Measurements from ENCODE around the gene TRIM62.
"Not testable (repeated sequence)": the region's sequence is repeated elsewhere in the genome, so short reads cannot be mapped to it uniquely, and the experiment has no call there.

TRIM62 gene

DNA sequence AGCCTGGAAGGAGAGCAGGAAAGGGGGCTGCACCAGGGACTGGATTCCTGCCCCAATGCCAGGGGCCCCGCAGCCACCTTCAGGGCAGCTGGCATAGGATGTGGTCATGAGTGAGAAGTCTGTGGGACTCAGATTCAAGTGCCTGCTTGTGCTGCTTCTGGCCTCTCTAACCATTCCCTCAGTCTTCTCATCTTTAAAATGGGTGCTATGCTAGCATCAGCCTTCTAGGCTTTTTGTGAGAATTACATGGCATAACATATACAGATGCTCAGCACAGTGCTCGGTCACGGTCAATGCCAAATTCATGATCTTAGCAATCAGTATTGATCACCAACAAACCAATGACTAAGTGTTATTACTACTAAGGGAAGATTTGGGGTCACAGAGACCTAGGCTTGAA is 23.5 kb downstream of the TRIM62 start:
- DNase-seq, result no peak

GRCh38 chr1:33157131-33157530 is 24.7 kb downstream of the TRIM62 start:
- no peak for DNase-seq

GRCh38 chr1:33155877-33156538 is 25.8 kb downstream of the TRIM62 start:
- DNase-seq, result no peak

DNA sequence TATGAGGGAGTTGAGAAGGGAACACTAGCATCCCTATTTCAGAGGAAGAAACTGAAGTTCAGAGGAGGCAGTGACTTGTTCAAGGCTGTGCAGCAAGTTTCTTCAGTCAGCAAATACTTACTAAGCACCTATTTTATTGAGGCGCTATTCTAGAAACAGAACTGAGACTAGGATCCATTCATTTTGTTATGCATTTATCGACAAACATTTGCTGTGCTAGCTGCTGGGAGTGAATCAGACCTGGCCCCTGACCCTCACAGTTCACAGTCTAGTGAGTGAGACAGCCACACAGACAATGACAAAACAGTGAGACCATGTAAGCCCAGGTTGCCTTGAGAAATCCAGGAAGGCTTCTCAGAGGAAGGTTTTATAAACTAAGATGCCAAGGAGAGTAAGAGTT is 28.2 kb downstream of the TRIM62 start:
- DNase-seq, result no peak

DNA sequence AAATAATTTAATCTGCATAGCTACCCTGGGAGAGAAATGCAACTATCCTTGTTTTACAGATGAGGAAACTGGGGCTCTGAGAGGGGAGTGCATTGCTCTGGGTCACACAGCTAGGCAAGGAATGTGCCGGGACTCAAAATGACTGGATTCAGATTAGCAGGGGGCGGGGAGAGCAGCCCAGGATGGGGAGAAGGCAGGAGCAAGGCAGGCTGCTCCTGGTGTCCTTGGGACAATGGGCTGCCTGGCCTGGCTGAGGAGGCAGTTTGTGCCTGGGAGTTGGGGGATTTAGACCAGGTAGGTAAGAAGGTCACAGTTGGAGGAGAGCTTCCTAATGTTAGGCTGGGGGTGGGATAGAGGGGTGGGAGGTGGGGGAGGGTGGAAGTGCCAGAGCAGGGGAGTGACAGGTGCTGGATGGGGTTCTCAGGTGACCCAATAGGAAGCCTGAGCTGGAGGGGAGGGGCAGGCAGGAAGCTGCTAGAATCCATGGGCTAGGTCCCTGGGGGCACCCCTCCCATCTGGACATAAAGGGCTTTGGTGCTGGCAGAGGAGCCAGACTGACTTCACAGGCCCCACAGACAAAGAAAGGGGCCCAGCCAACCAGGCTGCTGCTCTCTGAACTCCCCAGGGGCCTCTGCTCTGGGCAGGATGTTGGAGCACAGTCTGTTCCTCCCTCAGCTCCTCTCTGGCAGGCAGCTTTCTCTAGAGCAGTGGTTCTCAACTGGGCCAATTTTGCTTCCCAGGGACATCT is 29.0 kb downstream of the TRIM62 start:
- DNase-seq, result no peak

DNA sequence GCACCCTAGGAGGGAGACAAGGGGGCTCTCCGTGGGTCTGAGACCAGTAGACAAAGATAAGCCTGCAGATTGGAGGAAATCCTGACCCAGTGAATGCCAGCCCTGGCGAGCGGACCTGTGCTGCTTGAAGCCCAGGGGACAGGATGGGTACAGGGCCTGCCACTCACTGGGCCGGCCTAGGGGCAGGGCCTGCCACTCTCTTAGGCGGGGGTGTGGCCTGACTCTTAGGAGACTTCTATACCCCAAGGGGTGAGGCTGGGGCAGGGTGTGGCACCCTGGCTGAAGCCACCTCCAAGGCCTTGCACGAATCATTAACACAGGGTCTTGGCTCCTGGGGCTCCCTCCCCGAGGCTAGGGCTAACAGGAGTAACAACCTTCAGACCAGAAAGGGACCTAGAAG is 30.7 kb downstream of the TRIM62 start:
- DNase-seq, result no peak

- DNase-seq, result no peak
Observed at GRCh38 chr1:33150522-33150921, 31.3 kb downstream of the TRIM62 start.

DNA sequence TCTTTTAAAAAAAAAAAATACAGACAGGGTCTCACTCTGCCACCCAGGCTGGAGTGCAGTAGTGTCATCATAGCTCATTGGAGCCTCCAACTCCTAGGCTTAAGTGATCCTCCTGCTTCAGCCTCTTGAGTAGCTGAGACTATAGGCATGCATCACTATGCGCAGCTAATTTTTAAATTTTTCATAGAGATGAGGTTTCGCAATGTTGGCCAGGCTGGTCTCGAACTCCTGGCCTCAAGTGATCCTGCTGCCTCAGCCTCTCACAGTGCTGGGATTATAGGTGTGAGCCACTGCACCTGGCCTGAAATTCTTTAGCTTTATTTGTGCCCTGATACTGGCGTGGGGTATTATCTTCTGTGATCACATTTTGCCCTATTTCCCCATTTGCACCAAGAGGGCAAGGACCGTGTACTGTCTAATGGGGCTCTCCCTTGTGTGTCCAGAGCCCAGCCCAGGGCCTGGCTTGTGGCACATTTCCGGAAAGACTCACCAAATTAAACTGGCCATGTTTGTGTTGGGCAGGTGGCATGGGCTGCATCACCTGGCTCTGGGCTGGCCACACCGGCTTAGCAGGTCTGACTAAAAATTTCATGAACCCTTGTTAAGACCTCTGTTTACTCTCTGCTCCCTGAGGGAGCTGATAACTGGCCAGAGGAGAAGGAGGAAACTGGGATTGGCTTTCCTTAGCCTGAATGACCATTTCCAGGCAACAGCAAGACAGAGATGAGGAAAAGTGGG is 32.2 kb downstream of the TRIM62 start:
- no peak for DNase-seq

DNA sequence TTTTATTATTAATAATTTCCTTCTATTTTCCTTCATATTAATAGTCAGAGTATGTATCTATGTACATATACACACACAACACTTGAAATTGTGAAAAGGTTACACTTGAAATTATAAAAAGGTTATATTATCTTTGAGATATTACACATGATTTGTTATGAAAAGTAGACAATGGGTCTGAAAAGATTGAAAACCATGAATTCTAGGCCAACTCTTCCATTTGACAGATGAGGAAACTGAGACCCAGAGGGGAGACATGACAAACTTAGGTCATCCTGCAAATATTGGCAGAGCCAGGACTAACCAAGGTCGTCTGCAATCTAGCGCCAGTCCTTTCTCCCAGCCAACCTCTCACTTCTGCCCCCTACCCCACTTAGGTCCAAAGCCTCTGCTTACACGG is 33.2 kb downstream of the TRIM62 start:
- no peak for DNase-seq

GRCh38 chr1:33147997-33148314 is 33.9 kb downstream of the TRIM62 start:
- no peak for DNase-seq

GRCh38 chr1:33147275-33147996 is 34.4 kb downstream of the TRIM62 start:
- no peak for DNase-seq

- DNase-seq, result no peak
Observed at GRCh38 chr1:33146003-33146402, 35.8 kb downstream of the TRIM62 start.

GRCh38 chr1:33143698-33144097 is 38.1 kb downstream of the TRIM62 start:
- DNase-seq, result no peak

- DNase-seq, result peak; percentile 68
Observed at GRCh38 chr1:33143176-33143575, 38.7 kb downstream of the TRIM62 start.

DNA sequence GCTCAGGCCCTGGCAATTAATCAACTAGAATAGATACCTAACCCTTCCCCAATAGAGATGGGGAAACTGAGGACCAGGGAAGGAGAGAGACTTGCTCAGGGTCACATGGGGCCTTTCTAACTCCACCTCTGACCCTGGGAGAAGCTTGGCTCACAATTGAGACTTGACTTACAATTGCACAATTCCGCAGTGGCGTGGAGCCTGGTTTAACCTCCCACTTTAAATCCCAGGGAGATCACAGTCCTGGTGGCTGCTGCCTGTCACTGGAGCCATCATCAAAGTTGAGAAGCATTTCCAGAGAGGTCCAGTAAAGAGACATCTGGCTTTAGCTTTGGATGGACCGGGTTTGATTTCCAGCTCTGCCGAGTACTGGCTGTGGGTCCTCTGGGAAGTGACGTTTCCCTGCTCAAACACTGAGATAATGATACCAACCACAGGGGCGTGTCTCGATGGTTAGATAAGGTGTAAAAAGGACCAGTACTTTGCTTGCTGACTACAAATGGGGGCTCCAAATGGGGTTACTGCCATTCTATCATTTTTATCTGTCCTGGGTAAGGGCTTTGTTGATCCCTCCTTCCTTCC is 39.3 kb downstream of the TRIM62 start:
- no peak for DNase-seq

GRCh38 chr1:33141781-33142180 is 40.1 kb downstream of the TRIM62 start:
- DNase-seq, result no peak

GRCh38 chr1:33141216-33141615 is 40.6 kb downstream of the TRIM62 start:
- DNase-seq, result no peak

DNA sequence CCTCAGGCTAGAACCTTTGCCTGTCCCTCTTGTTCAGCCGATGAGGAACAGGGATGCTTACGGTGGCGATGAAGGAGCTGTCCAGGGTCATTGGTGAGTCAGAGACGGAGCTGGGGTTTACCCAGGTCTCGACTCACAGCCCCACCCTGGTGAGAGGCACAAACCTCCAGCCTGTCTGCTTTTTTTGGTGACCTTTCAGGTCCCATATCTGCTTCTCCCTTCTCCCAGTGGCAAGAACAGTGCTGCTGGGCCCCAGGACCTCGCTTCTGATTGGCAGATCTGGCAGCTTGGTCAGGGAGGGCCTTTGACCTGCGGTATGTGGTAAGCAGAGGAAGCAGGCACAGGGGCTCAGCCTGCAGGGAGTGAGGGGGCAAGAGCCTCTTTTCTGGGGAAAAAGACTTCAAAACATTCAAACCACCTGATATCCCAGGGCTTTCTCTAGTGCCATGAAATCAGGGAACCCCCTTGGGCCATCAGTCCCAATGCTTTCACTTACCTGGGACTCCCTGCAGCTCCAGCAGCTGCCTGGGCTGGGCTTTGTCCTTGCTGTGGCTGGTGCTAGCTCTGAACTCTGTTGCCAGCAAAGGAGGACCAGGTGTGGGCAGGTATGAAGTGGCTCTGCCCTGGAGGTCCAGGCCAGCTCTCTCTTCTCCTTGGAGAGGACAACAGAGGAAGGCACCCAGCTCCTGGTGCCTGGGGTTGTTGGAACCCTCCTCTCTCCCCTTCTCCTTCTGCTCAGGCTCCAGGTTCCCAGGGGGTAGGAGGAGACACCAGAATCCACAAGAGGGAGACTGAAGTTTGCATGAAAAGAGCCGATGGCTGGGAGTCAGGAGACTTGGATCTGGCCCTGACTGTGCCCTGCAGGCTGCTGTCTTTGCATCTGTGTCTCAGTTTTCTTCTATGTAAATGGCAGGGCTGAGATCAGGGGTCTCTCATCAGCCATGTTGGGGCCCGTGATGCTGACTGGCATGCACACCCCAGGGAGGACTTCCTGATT is 41.4 kb downstream of the TRIM62 start:
- no peak for DNase-seq

DNA sequence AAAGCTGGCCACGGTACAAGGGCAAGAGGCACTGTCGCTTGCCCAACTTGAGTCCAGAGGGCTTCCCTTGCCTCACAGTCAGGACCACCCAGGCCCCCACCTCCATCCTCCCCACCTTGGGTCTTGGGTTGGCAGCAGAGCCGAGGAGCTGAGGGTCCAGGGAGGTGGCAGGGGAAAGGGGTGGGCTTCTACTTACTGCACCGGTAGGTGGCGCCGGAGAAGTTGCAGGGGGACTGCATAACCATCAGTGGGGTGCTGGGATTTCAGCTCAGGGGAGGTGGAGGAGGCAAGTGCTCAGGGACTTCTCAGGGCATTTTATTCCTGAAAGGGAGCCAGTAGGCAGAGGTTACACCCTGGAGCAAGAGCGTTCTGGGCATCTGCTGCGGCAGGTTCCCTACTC is 44.0 kb downstream of the TRIM62 start:
- DNase-seq, result no peak

DNA sequence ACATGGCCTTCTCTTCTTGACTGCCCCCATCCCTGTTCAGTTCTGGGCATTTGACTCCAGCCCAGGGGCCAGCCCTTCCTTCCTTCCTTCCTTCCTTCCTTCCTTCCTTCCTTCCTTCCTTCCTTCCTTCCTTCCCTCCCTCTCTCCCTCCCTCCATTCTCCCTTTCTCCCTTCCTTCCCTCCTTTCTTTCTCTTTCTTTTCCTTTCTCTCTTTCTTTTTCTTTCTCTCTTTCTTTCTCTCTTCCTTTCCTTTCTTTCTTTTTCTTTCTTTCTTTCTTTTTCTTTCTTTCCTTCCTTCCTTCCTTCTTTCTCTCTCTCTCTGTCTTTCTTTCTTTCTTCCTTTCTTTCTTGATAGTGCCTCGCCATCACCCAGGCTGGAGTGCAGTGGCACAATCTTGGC is 45.8 kb downstream of the TRIM62 start:
- not testable (repeated sequence) for DNase-seq

DNA sequence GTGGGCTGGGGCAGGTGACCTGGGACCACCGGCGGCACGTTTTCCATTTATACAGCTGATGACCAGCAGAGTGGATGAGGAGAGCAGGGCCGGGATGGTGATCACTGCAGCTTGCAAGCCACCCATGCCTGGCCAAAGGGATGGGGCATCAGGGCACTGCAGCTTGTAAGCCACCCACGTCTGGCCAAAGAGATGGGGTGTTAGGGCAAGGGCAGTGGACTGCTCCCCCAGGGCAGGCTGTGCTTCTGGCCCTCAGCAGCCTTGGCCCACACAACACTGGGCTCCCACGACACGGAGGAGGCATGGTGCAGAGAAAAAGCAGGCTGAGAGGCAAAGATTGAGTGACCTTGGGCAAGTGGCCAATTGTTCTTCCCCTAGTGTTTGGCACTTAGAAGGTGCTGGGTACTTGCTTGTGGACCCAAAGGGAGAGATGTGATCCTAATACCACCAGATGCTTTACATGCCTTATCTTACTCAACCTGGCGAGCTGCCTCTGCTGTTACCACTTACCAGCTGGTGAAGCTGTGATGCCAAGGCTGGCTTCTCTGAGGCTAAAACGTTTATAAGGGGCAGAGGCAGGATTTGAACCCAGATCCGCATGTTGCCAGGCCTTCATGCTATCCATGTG is 48.3 kb downstream of the TRIM62 start:
- no peak for DNase-seq

Measured in right forelimb (tissue), 1 donor.